ENCODE measurements around the gene HLCS.

- TF ChIP-seq CTCF (conservative IDR thresholded peaks at IDR 0.05 in 1 of 2, IDR thresholded peaks at IDR 0.05 in 1 of 2; ENCODE audit: low read depth in 1 of 2, low read length in 2 of 2) (no peak), EZH2 (IDR thresholded peaks at IDR 0.05; ENCODE audit: low read length, missing control alignments) (no peak)
Measured at GRCh38 chr21:36980280-36981048, 14.0 kb upstream of the HLCS start.
